IMR-90 (cell line): Measurements from ENCODE around the gene POLA2. TPM values are rescaled to one million over a fixed set of nuclear protein-coding genes. Genes with fewer than 3 reads are reported as not detected.
A peak's percentile ranks its signal among the peaks of the same experiment; 100 is the strongest.

ENCODE experiments used
- ATAC-seq: fragments of 200-7000 bp; cut with Tn5 transposase; 2 replicates; pipeline ENCODE4 v1.9.1; 2020; ENCODE audit warnings: low read depth, mild to moderate bottlenecking, moderate library complexity
- BruUV-seq: library from RNA; stranded (reverse); fragments of 400-500 nt; replicated peaks from 2 replicates; lab custom pipeline; 2021; lab: Mats Ljungman, UMichigan
- CTCF ChIA-PET: fragments of 300-600 bp; formaldehyde crosslinking; extraction: SDS; loops from one replicate; lab custom pipeline; 2021; ENCODE audit warnings: antibody characterized with exemption; lab: Yijun Ruan, JAX
- POLR2A ChIA-PET: fragments of 300-600 bp; sonication (Branson Sonifier 250); formaldehyde crosslinking; loops from one replicate; lab custom pipeline; 2022; ENCODE audit warnings: antibody characterized with exemption; ENCODE audit not compliant: unreplicated experiment; lab: Charles Lee
- DNase-seq: peaks from one replicate; pipeline ENCODE4 v3.0.0; 2013
- H2AFZ ChIP-seq: replicated peaks from 2 replicates; pipeline ENCODE3; 2013; ENCODE audit warnings: low read length, mild to moderate bottlenecking; ENCODE audit not compliant: poor library complexity
- H2AK5ac ChIP-seq: 2 replicates; pipeline ENCODE4 v1.6.1; 2013; ENCODE audit warnings: low read depth, low read length, inconsistent platforms
- H2AK9ac ChIP-seq: replicated peaks from 2 replicates; pipeline ENCODE3; 2013; ENCODE audit warnings: mild to moderate bottlenecking, low read depth, low read length, moderate library complexity; ENCODE audit not compliant: poor library complexity
- H2BK120ac ChIP-seq: 2 replicates; pipeline ENCODE4 v1.6.1; 2013; ENCODE audit warnings: low read depth, low read length, inconsistent platforms
- H2BK15ac ChIP-seq: 3 replicates; pipeline ENCODE4 v1.6.1; 2013; ENCODE audit warnings: low read depth, low read length, inconsistent platforms
- H2BK20ac ChIP-seq: 2 replicates; pipeline ENCODE4 v1.6.1; 2013; ENCODE audit warnings: low read depth, mild to moderate bottlenecking, inconsistent platforms, low read length, moderate library complexity
- H2BK5ac ChIP-seq: 2 replicates; pipeline ENCODE4 v1.6.1; 2013; ENCODE audit warnings: mild to moderate bottlenecking, low read depth, low read length, inconsistent platforms; ENCODE audit not compliant: poor library complexity, severe bottlenecking
- H3K14ac ChIP-seq: replicated peaks from 2 replicates; pipeline ENCODE4 v1.6.1; 2013; ENCODE audit warnings: low read depth, low read length, inconsistent platforms
- H3K18ac ChIP-seq: 2 replicates; pipeline ENCODE4 v1.6.1; 2013; ENCODE audit warnings: low read depth, low read length, control low read depth
- H3K23ac ChIP-seq: 2 replicates; pipeline ENCODE4 v1.6.1; 2013; ENCODE audit warnings: low read depth, low read length, inconsistent platforms
- H3K27ac ChIP-seq: 2 replicates; pipeline ENCODE4 v1.5.1; 2013; ENCODE audit warnings: mild to moderate bottlenecking, control low read depth, low read length; ENCODE audit not compliant: insufficient read depth
- H3K27me3 ChIP-seq: 2 replicates; pipeline ENCODE4 v1.6.1; 2013; ENCODE audit warnings: low read length; ENCODE audit not compliant: control insufficient read depth, insufficient read depth
- H3K36me3 ChIP-seq: 2 replicates; pipeline ENCODE4 v1.6.1; 2013; ENCODE audit warnings: low read length, mixed read lengths; ENCODE audit not compliant: control insufficient read depth, insufficient read depth
- H3K4ac ChIP-seq: 2 replicates; pipeline ENCODE4 v1.6.1; 2013; ENCODE audit warnings: low read depth, low read length, inconsistent platforms
- H3K4me1 ChIP-seq: 2 replicates; pipeline ENCODE4 v1.6.1; 2013; ENCODE audit warnings: low read length, mixed read lengths; ENCODE audit not compliant: control insufficient read depth, insufficient read depth
- H3K4me2 ChIP-seq: 2 replicates; pipeline ENCODE4 v1.6.1; 2013; ENCODE audit warnings: low read depth, mild to moderate bottlenecking, control low read depth, low read length, moderate library complexity
- H3K4me3 ChIP-seq: 2 replicates; pipeline ENCODE4 v1.5.1; 2013; ENCODE audit warnings: low read depth, mild to moderate bottlenecking, control low read depth, low read length, moderate library complexity; ENCODE audit not compliant: insufficient read depth
- H3K56ac ChIP-seq: 2 replicates; pipeline ENCODE4 v1.6.1; 2013; ENCODE audit warnings: low read length, inconsistent platforms; ENCODE audit not compliant: insufficient read depth; ENCODE audit errors: extremely low read depth
- H3K79me1 ChIP-seq, 2 experiments: 2 replicates each; pipeline ENCODE4 v1.6.1; 2013; ENCODE audit warnings: low read length in 2 of 2, inconsistent platforms in 1 of 2, low read depth in 1 of 2
- H3K9ac ChIP-seq: 2 replicates; pipeline ENCODE4 v1.6.1; 2013; ENCODE audit warnings: low read depth, low read length, control low read depth
- H3K9me1 ChIP-seq: 2 replicates; pipeline ENCODE4 v1.6.1; 2013; ENCODE audit warnings: low read length, inconsistent platforms; ENCODE audit not compliant: insufficient read depth
- H3K9me3 ChIP-seq: 2 replicates; pipeline ENCODE4 v1.6.1; 2013; ENCODE audit warnings: low read length; ENCODE audit not compliant: control insufficient read depth, insufficient read depth
- H4K20me1 ChIP-seq: 2 replicates; pipeline ENCODE4 v1.6.1; 2013; ENCODE audit warnings: low read length, inconsistent platforms; ENCODE audit not compliant: insufficient read depth
- H4K5ac ChIP-seq: 2 replicates; pipeline ENCODE4 v1.6.1; 2013; ENCODE audit warnings: mild to moderate bottlenecking, low read depth, low read length, control low read depth
- H4K8ac ChIP-seq, 2 experiments: 2 replicates each; pipeline ENCODE4 v1.6.1; 2013; ENCODE audit warnings: low read depth in 2 of 2, low read length in 2 of 2, control low read depth in 1 of 2, inconsistent platforms in 1 of 2
- H4K91ac ChIP-seq: 2 replicates; pipeline ENCODE4 v1.6.1; 2013; ENCODE audit warnings: low read depth, low read length, inconsistent platforms; ENCODE audit not compliant: insufficient read depth
- BHLHE40 ChIP-seq: fragments of 150-350 bp; IDR thresholded peaks from 2 replicates; pipeline ENCODE4 v1.6.1; 2016; ENCODE audit warnings: mild to moderate bottlenecking, low read depth, low read length
- CTCF ChIP-seq: conservative IDR thresholded peaks from 2 replicates; pipeline ENCODE4 v1.5.1; 2012; ENCODE audit warnings: mild to moderate bottlenecking, low read depth, low read length, improper control_type of control experiment
- ELK1 ChIP-seq: fragments of 150-350 bp; IDR thresholded peaks from 2 replicates; pipeline ENCODE4 v1.6.1; 2016; ENCODE audit warnings: low read depth, mild to moderate bottlenecking, low read length, moderate library complexity, borderline replicate concordance
- FOS ChIP-seq: fragments of 150-350 bp; IDR thresholded peaks from 2 replicates; pipeline ENCODE4 v1.6.1; 2016; ENCODE audit warnings: low read depth, low read length
- MAFK ChIP-seq: IDR thresholded peaks from 2 replicates; pipeline ENCODE4 v1.6.1; 2012; ENCODE audit warnings: low read depth, low read length, improper control_type of control experiment
- MAZ ChIP-seq: IDR thresholded peaks from 2 replicates; pipeline ENCODE4 v1.6.1; 2012; ENCODE audit warnings: low read depth, mild to moderate bottlenecking, low read length, improper control_type of control experiment, moderate library complexity, borderline replicate concordance
- RAD21 ChIP-seq: IDR thresholded peaks from 2 replicates; pipeline ENCODE4 v1.6.1; 2012; ENCODE audit warnings: low read length, improper control_type of control experiment
- RCOR1 ChIP-seq: IDR thresholded peaks from 2 replicates; pipeline ENCODE4 v1.6.1; 2012; ENCODE audit warnings: mild to moderate bottlenecking, low read length, improper control_type of control experiment; ENCODE audit not compliant: insufficient replicate concordance
- RFX5 ChIP-seq: IDR thresholded peaks from 2 replicates; pipeline ENCODE4 v1.8.0; 2012; ENCODE audit warnings: low read depth, mild to moderate bottlenecking, low read length, moderate library complexity
- WGBS, 2 experiments: methylation state at CpG; one replicate each; pipeline versions ENCODE4 v1.1.5 to v1.1.7; 2013; ENCODE audit warnings: missing lambda C conversion rate in 2 of 2; ENCODE audit not compliant: insufficient read length in 1 of 2; ENCODE audit errors: extremely low coverage in 2 of 2; 5-methylcytosine and 5-hydroxymethylcytosine counted together
- dilution Hi-C: fragments of 300-500 bp; cut with HindIII; formaldehyde crosslinking; loops from one replicate; pipeline ENCODE4 v1.14.3; 2018; ENCODE audit warnings: low sequenced_read_pairs; ENCODE audit not compliant: unreplicated experiment
- in situ Hi-C: fragments of 300-500 bp; cut with MboI; formaldehyde crosslinking; loops from 3 replicates; pipeline ENCODE4 v1.14.3; 2019; ENCODE audit warnings: low sequenced_read_pairs, inconsistent platforms, mixed read lengths
- intact Hi-C: fragments of 100-400 bp; cut with micrococcal nuclease; formaldehyde crosslinking; loops from 2 replicates; pipeline ENCODE4 v1.10.0; 2022
- polyA plus RNA-seq, 3 experiments: library from polyadenylated mRNA; depleted of rRNA; stranded (reverse); fragments of >200 nt; gene quantifications; 2 replicates each; pipeline ENCODE4 v1.2.3, GENCODE V29; 2012; ENCODE audit warnings: low replicate concordance in 1 of 3
- total RNA-seq: library from RNA; depleted of rRNA; stranded (reverse); fragments of >200 nt; gene quantifications from 2 replicates; pipeline ENCODE4 v1.2.3, GENCODE V29; 2012

POLA2 gene
- total and polyA plus RNA-seq, 2 of the 4 experiments (the other 2 are of a cell fraction): 14.2 to 17.3 TPM

GRCh38 chr11:65275906-65276305, 14.1 kb downstream of the POLA2 start:
- H3K4me2 ChIP-seq: no peak overlapping the region
- no peaks in the 10 kb centered on the region for H3K9me3 ChIP-seq
- intact Hi-C loops: loop anchor here (1.0 kb wide), 2 partner anchors 39 to 54 kb away; no protein-coding TSS in a partner anchor
- no peaks in the 10 kb centered on the region for H3K27me3 ChIP-seq
- peak overlapping the region; percentile 31; the same call in 1 of the 3 replicates for H2BK15ac ChIP-seq
- WGBS, 2 experiments: 60% methylated on average over 1 of the region's 4 CpGs; no CpG with 5 or more reads in 1 of the 2 experiments
- DNase-seq: no peak
- 0 out of 2 replicates have a peak overlapping the region, but pooled peaks have one; percentile 39 for H2AK5ac ChIP-seq
- dilution Hi-C loops: no loop called here
- peaks cover 23% of the 10 kb centered on the region for H3K4me1 ChIP-seq
- H2BK5ac ChIP-seq: peak overlapping the region; percentile 81
- H3K14ac ChIP-seq: peak overlapping the region; percentile 26
- peak overlapping the region; percentile 36; the same call in 1 of the 2 replicates for H3K27ac ChIP-seq
- no peak overlapping the region for H3K56ac ChIP-seq
- H3K36me3 ChIP-seq: peaks cover 6% of the 10 kb centered on the region; the same call in 1 of the 2 replicates
- in situ Hi-C loops: loop anchor here (5.0 kb wide), 1 partner anchor 41 kb away; no protein-coding TSS in a partner anchor
- POLR2A ChIA-PET: interaction anchor here (0.5 to 1.3 kb wide), 5 partner anchors 40 to 159 kb away, joined by 4 to 20 read pairs (median 16); partner anchors contain the start of gene ZNHIT2
- peak overlapping the region; percentile 52; the same call in 1 of the 2 replicates for H4K91ac ChIP-seq
- no peak overlapping the region for H2AK9ac ChIP-seq
- no peak overlapping the region for H3K4me3 ChIP-seq
- no TSS peak for BruUV-seq
- H3K9me1 ChIP-seq: peaks cover 12% of the 10 kb centered on the region
- peak overlapping the region; percentile 62 for H3K4ac ChIP-seq
- H4K20me1 ChIP-seq: no peaks in the 10 kb centered on the region
- peak overlapping the region; percentile 62 for H2BK20ac ChIP-seq
- peak overlapping the region; percentile 27 for H4K5ac ChIP-seq
- H2AFZ ChIP-seq: no peak overlapping the region
- H4K8ac ChIP-seq: peak overlapping the region in 1 of 2 experiments; percentile 36; a peak in 1 of 4 replicates
- H2BK120ac ChIP-seq: peak overlapping the region; percentile 66
- H3K79me1 ChIP-seq: peaks cover 21 to 40% of the 10 kb centered on the region in 2 experiments
- no peak for ATAC-seq
- peak overlapping the region; percentile 59 for H3K18ac ChIP-seq
- no peak for TF ChIP-seq RFX5
- no peak for TF ChIP-seq MAZ
- no peak for TF ChIP-seq ELK1
- TF ChIP-seq RCOR1: no peak
- no peak for TF ChIP-seq RAD21
- TF ChIP-seq BHLHE40: no peak
- no peak for TF ChIP-seq FOS
- TF ChIP-seq MAFK: no peak
- no peak for TF ChIP-seq CTCF
- H3K9ac ChIP-seq: no peak overlapping the region; the same call in 1 of the 2 replicates
- CTCF ChIA-PET: interaction anchor here (0.6 to 3.8 kb wide), 14 partner anchors 9 to 327 kb away, joined by 3 to 74 read pairs (median 4); partner anchors contain the start of genes CDC42EP2, DPF2 and POLA2
- no peak overlapping the region for H3K23ac ChIP-seq
